DMS153 treated with DMSO at 0.1 percent for 48 hours (cell line): Measurements from ENCODE around the gene ZMYND10.

ENCODE experiments used
- DNase-seq: peaks from one replicate; lab custom pipeline; 2025; ENCODE audit not compliant: unreplicated experiment; lab: John Stamatoyannopoulos, UW

Gene ZMYND10

DNA sequence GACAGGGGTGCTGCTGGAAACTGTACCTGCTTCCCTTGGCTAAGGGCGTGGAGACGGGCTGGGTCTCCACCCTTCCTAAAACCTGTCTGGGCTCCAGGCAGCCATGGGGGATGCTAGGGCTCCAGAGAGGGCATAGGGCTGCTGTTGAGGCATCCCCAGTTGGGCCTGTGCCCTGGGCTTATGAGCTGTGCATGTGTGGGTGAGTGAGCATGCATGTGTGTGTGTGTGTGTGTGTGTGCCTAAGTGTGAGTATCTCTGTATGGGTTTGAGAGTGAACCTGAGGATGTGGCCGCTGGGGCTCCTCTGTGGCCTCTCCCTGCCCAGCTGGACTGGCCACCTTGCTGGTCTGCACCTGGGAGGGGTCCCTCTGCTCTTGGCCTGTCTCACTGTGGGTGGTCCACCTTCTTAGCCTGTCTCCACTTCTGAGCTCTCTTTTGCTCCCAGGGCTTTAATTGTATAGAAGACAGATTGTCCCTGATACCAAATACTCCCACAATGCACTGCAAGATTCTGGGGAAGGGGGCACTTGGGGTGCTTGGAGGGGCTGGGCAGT is 25.7 kb upstream of the ZMYND10 start:
- no peak for DNase-seq

DNA sequence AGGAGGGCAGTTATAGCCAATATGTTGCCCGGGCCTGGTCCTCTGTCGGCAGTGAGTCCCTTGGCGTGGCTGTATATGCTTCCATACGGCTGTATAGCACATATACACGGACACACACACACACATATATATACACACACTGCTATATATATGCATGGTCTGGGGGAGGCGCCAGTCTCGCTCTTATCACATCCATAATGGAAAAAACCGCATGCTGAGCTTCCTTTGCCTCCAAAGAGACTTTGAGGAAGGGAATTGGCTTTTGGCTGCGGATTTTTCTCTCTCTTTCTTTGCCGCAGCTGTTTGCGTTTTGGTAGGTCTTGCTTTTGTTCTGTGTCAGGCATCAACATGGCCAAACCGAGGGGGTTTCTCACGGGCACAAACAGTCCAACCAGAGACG is 25.1 kb upstream of the ZMYND10 start:
- DNase-seq: peak; percentile 17

DNA sequence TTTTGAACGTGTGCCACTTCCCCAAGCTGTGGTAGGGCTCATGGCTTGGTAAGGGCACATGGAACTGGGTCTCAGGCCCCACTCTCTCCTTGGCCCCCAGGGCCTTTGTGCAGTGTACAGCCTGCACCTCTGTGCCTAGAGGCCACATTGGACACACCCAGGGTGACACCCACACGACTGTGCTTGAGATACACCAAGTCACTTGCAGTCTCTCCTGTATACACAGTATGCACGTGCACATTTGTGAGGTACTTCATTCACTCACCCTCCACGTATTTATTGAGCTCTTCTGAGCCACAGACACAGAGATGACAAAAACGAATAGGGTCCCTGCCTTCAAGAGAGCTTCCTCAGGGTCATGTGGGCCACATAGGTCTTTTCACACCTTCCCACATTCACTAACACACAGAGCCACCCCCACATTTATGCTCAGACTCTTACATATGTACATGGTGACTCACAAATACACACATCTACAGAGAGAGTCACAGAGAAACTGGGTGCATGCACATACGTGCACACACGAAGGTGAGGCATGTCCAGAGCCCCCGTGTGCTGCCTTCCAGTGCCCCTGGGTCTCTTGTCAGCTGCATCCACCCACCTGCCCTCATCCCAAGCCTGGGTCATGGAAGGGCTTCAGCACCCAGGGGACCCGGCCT is 23.6 kb upstream of the ZMYND10 start:
- DNase-seq: no peak

DNA sequence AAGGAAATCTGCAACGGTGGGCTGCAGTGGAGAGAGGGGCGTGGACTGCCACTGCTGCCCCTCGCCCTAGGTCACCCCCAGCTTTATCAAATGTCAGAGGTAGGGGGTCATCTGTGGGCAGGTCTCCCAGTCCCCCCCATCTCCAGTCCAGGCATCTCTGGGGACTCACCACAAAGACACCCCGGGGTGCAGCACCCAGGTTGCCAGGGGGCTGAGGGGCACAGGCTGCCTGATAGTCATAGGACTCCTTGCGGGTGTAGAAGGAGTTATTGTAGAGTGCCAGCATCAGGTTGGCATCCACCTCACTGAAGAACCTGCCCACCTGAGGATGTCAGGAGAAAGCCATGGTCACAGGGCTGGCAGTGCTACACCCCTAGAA is 20.3 kb upstream of the ZMYND10 start:
- no peak for DNase-seq

DNA sequence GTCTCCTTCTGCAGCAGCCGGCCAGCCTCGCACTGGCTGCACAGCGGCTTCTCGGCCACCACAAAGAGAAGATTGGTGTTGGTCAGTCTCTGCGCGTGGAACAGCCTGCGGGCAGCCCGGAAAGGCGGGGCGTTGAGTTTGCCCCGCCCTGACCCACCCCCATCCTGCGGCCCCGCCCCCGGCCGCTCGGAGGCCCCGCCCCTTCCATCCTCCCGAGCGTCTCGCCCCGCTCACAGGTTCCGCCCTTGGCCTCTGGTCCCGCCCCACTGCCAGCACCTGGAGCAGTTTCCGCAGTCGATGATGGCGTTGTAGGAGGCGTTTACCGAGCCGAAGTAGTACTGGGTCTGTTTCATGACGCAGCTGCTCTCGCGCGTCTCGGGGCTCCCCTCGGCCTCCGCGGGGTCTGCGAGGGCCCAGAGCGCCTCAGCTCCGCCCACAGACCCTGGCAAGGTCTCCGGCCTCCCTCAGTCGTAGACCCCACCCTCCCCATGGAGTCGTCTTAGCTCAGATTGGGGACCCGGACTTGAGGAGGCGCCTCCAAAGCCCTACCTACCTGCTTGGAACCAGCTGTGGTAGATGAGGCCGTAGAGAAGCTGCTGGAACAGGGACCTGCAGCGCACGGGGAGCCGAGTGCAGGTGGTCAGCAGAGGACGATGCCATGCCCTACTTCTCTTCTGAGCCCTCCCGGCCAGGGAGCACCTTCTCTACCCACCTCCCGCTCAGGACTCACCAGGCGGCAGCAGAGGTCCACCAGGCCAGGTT is 19.7 kb upstream of the ZMYND10 start:
- peak; percentile 28 for DNase-seq

DNA sequence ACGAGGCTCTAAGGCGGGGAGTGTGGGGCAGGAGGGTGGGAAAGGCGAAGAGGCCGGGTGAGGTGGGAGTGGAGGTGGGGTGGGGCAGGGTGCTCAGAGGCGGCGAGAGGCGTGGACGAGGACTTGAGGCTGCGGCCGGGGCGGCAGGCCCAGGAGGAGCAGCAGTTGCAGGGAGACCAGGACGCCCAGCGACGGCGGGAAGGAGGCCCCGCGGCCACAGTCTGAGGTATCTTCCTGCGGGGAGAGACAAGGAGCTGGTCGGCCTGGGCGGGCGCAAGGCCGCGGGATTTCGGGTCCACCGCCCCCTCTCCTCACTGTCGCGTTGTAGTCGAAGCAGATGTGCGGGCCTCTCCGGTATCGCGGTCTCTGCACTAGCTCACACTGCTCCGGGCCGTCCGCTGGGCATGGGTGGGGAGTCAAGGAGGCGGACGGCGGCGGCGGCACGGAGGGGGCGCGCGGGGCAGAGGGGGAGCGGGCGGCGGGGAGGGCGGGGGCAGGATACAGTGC is 19.1 kb upstream of the ZMYND10 start:
- no peak for DNase-seq

DNA sequence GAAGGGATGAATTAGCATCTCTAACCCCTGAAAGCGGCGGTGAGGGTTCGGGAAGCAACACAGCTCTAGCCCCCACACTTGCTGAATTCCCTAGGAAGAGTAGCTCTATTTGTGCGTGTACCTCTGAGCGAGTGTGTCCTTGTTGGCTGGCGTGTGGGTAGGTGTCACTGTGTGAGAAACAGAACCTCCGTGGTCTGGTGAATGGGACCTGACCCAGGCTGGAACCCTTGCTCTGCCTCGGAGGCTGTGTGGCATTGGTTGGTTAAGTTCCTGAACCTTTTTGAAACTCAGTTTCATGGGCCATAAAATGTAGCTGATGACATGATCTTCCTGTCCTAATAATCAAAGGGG is 14.2 kb upstream of the ZMYND10 start:
- no peak for DNase-seq

DNA sequence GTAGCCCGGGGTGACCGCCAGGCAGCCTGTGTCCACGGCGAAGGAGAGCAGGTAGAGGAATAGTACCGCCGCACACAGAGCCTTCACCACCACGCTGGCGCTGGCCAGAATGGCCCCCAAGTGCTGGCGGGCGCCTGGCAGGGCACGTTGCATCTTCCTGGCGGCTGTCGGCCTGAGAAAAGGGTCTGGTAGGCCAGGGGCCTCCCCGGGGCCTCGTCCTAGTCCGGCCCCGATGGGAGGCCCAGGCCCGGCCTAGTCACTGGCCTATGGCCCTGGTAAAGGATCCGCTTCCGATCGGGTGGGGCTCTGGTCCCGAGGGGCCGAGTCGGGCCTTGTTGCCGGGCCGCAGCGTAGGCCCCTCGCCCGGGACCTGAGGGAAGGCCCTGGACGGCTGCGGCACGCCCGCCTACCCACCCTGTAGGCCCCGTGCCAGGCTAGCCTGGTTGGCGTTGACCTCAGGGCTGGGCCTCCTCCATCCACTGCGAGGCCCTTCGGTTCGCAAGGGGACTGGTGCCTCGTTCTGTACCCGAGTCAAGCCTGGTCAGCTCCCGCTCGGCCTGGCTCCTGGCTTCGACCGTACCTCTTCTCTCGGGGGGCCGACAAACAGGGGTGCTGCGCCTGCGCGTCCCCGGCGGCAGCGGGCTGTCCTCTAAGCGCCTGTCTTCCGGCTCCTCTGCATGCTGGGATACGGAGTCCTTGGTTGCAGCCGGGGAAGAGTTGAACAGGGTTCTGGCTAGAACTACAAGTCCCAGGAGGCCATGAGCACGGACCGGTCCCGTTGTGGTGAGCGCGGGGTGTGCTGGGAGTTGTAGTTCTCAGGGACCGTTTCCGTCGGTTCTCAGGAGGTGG is 13.6 kb upstream of the ZMYND10 start, which contains the start of gene TMEM115:
Gene TMEM115 (minus strand): TSS at position 611 of the 849 bp plus-strand sequence. CDS start 458 bp downstream, at position 153.
- peak; percentile 59 for DNase-seq

DNA sequence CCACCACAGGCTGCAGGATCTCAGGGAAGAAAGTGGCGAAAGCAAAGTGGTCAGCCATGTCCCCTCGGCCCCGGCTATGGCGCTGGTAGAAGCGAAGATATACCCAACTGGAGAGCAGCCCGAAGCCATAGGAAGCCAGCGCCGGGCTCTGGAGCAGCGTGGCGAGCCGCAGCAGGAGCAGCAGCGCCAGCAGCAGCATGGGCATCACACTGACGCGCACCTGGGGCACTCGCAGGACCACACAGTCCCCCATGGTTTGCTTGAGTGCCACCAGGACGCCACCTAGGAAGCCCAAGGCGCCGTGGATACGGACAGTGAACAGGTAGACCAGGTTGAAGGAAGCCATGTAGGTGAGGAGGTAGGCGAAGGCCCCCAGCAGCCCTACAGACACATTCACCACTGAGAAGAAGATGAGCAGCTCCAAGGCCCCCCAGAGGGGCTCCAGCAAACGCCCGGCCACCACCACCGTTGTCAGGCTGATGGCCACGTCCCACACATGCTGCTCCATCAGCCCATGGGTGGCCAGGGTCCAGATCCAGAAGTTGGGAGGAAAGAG is 12.9 kb upstream of the ZMYND10 start:
- no peak for DNase-seq

DNA sequence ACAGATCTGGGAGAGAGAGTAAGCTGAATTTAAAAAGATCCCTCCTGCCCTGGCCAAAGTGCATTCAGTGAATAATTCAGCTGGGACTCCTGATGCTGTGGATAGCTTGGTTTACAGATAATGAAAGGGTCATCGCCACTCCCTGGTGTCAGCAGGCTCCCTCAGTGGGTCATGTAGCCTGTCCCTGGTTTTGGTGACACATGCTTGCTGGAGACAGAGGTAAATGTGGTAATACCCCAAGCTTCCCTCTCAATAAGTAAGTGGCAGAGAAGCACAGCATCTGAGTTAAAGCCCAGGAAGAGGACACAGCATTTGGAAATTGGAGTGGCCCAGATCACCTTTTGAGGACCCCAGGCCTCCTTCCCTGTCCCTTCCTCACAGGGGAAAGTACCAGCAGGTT is 11.9 kb upstream of the ZMYND10 start:
- DNase-seq: no peak

DNA sequence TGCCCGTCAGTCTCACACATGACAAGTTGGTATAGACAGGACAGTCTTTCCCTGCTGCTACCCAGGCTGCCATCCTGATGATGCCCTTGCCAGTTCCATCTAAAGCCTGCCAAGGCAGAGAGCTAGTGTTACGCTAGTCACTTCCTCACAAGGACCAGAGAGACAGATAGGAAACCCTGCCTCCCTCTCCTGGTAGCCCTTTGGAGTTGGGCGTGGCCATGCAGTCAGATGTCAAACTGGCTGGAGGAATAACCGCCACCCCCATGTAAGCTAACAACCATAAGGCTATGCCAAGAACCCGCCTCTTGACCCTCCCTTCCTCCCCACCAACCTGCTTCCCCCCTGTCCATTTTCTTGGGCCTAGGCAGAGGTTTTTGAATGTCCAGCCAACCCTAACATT is 11.0 kb upstream of the ZMYND10 start:
- DNase-seq: no peak

DNA sequence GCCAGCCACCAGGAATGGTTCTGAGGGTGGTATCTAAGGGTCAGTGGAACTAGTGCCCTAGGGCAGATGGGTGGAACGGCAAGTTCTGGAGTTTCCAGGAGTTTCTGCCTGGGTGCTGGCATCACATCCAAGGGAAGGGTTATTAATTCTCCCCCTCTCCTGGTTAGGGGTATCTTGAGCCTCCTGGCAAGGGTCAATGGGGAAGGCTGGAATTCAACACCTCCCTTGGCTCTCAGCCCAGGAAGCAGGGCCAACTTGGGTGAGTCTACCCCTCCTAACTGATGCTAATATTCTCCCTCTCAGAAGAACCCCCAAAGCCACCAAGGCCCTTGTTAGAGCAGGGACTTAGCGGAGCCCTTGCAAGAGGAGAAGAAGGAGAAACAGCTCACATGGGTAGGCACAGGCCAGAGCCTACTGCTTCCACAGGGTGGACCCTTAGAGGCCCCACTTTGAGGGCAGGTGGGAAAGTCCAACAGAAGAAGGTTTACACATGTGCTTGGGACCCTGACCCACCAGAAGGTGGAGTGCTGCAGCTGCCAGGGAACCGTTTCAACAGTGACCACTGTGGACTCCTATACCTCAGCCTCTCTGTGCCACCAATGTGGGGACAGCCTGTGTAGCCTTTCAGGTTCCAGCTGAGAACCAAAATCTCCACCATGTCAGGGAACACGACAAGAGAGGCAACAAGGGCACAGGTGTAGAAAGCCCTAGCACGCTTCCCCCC is 10.5 kb upstream of the ZMYND10 start:
- DNase-seq: no peak

DNA sequence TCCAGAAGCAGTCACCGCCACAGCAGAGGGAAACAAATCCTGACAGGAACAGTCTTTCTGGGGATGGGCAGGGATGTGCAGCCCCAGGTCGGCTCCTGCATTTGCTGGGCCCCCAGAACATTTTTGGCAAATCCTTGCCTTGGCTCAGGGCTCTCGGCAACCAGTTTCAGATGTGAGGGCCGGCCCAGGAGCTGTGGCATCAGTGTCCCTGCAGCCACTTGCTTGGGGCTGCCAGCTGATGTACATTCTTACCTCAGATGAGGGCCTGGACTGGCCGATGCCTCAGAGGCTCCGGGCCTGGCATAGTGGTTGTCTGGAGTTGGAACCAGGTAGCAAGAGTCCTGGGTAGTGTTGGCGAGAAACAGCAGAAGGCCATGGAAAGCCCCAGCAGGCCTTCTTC is 9.3 kb upstream of the ZMYND10 start:
- no peak for DNase-seq

DNA sequence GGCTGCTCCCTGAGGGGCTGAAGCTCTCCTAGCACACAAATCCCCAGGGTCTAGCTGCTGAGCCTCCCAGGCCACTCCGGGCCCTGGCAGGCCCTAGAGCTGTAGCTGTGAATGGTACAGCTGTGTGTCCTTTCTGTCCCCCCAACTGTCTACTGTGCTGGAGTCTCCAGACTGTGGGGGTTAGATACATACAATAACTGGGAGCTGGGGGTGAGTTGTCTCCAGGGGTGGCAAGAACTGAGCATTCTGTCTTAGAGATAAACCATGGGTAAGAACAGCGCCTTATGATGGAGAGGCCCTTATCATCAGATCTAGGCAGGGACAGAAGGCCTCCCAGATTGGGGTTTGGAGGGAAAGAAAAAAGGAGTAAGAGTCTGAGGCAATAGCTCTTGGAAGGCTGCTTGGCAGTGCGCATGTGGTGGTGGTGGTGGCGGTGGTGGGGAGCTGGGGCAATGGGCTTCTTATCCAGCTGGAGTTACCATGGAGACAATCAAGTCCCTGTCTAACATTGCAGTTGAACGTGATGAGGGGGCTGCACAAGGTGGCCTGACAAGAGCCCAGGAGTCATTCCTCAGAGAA is 8.7 kb upstream of the ZMYND10 start:
- no peak for DNase-seq

DNA sequence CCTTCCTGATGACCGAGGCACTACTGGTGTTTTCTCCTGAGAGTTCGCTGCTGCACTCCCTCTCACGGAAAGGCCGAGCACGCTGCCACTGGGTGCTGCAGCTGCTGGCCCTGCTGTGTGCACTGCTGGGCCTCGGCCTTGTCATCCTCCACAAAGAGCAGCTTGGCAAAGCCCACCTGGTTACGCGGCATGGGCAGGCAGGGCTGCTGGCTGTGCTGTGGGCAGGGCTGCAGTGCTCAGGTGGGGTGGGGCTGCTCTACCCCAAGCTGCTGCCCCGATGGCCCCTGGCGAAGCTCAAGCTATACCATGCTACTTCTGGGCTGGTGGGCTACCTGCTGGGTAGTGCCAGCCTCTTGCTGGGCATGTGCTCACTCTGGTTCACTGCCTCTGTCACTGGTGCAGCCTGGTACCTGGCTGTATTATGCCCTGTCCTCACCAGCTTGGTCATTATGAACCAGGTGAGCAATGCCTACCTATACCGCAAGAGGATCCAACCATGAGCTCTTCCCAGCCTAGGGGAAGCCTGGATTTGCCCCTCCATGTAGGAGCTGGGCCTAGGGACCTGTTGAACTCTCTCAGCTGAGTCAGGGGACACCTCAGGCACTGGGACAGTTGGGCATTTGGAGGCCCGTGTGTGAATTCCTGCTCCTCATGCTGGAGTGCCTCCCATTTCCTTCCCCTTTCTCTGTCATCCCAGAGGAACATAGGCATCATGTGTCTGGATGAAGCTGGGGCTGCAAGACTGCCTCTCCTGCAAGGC is 7.9 kb upstream of the ZMYND10 start:
- no peak for DNase-seq

DNA sequence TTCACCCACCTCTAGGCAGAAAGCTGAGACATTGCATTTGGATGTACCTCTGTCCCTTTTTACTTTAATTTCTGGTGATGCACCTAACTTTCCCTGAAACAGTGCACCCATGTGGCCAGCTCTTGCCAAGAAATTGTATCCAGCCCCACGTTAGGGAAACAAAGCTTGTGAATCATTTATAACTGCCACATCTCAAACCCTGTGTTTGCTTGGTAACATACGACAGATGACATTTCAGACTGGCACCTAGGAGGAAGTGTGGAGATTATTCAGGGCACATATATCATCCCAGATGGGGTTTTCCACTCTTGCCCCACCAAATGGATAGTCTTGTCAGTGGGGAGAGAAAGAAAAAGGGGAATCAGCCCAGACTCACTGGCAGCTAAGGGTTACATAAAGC is 7.2 kb upstream of the ZMYND10 start:
- no peak for DNase-seq

DNA sequence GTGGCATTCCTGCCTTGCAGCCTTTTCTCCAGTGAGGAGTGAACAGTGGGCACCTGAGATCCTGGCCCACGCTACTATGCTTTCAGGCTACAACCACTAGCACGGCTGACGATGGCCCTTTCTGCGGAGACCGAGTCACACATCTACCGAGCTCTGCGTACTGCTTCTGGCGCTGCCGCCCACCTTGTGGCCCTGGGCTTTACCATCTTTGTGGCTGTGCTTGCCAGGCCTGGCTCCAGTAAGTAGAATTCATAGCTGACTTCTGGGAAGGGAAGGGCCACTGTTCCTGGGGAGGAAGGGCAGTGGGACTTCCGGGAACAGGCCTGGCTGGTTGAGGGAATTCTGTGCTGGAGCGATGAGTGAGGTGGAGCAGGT is 5.8 kb upstream of the ZMYND10 start:
- no peak for DNase-seq

DNA sequence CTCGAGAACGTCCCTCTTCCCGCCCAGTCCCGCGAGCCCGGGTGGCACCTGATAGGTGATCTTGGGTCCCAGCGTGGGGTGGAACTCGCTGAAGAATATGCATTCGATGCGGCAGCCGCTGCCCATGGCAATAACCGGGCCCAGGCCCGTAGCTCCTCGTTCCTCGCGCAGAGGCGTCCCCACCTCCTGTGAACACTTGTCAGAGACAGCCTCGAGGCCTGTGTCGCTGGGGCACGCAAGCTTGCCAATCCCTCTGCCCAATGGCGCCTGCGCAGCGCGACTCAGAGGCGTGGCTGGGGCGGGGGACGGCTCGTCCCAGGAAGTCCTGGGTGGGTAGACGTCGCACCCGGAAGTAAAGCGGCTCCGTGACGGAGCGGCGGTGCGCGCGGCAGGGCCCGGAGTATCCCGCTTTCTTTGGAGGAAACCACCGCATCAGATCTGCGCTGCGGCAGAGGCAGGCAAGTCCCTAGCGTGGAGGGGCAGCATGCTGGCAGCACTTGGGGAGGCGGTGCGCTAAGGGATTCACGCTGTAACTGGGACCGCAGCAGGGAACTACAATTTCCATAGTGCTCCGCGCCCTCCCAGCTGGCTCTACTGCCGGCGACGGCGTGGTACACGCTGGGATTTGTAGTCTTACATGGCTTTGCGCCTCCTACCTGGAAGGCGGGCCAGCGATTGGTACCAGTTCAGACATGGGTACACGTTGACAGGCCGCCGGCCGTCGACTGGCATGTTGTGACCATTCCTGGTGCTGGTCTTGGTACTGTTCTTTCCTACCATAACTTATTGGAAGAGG is 5.2 kb upstream of the ZMYND10 start, which contains the start of the genes CYB561D2 and NPRL2:
Gene CYB561D2 (plus strand): TSS at position 336 of the 796 bp plus-strand sequence. CDS start 572 bp downstream, outside the sequence.
Gene NPRL2 (minus strand): TSS at position 249 of the 796 bp plus-strand sequence. CDS start 123 bp downstream, at position 126.
- DNase-seq: peak; percentile 55
